T-cell (primary cell): ENCODE results near the gene KCNJ6. TPM values are rescaled to one million over a fixed set of nuclear protein-coding genes. Genes with fewer than 3 reads are reported as not detected.
"Not testable (repeated sequence)": the region's sequence is repeated elsewhere in the genome, so short reads cannot be mapped to it uniquely, and the experiment has no call there.

Source experiments
- ATAC-seq, 4 experiments: fragments of 200-7000 bp in 3 of 4; fragments of 150-1000 bp in 1 of 4; cut with Tn5 transposase; replicated peaks in 1 of 4; 1 replicate in 3 of 4; 2 replicates in 1 of 4; pipeline ENCODE4 v1.10.0; 2021; ENCODE audit warnings: moderate library complexity in 3 of 4, mild to moderate bottlenecking in 2 of 4, moderate number of reproducible peaks in 1 of 4
- CTCF ChIA-PET, 2 donors: fragments of 300-600 bp; sonication (Branson Sonifier 250); formaldehyde crosslinking; loops; one replicate each; lab custom pipeline; 2022; ENCODE audit warnings: antibody characterized with exemption in 2 of 2; lab: Charles Lee
- POLR2A ChIA-PET, 2 donors: fragments of 300-600 bp; sonication (Branson Sonifier 250); formaldehyde crosslinking; loops; one replicate each; lab custom pipeline; 2022; ENCODE audit warnings: antibody characterized with exemption in 2 of 2; lab: Charles Lee
- DNase-seq, 35 experiments: peaks; one replicate each; pipeline versions ENCODE4 v3.0.0 to v3.0.0-alpha.2; 2013 to 2023
- H3K27ac ChIP-seq: one replicate; pipeline ENCODE4 v1.5.1; 2013; ENCODE audit warnings: low read length
- H3K27me3 ChIP-seq, 2 experiments: replicated peaks in 1 of 2; 1 replicate in 1 of 2; 2 replicates in 1 of 2; pipeline versions ENCODE4 v1.6.1 to v1.7.0; 2013; ENCODE audit warnings: low read length in 1 of 2, mixed read lengths in 1 of 2; ENCODE audit not compliant: control insufficient read depth in 2 of 2, insufficient read depth in 2 of 2; ENCODE audit errors: extremely low read depth in 1 of 2
- H3K36me3 ChIP-seq, 2 donors: 1 replicate in 1 of 2; 2 replicates in 1 of 2; pipeline versions ENCODE4 v1.6.1 to v1.7.0; 2013; ENCODE audit warnings: low read length in 1 of 2; ENCODE audit not compliant: control insufficient read depth in 2 of 2, insufficient read depth in 1 of 2; ENCODE audit errors: extremely low read depth in 1 of 2
- H3K4me1 ChIP-seq, 2 experiments: 1 replicate in 1 of 2; 2 replicates in 1 of 2; pipeline versions ENCODE4 v1.6.1 to v1.7.0; 2013; ENCODE audit warnings: low read length in 2 of 2, mixed read lengths in 1 of 2; ENCODE audit not compliant: insufficient read depth in 2 of 2, control insufficient read depth in 1 of 2; ENCODE audit errors: extremely low read depth in 1 of 2
- H3K4me3 ChIP-seq, 2 donors: 1 replicate in 1 of 2; 2 replicates in 1 of 2; pipeline versions ENCODE4 v1.5.1 to v1.7.0; 2013; ENCODE audit warnings: mild to moderate bottlenecking in 2 of 2, low read length in 1 of 2, moderate library complexity in 1 of 2; ENCODE audit not compliant: control insufficient read depth in 1 of 2; ENCODE audit errors: extremely low read depth in 1 of 2
- H3K9me3 ChIP-seq: 2 replicates; pipeline ENCODE4 v1.7.0; 2013
- H3K27ac Mint-ChIP-seq, 2 donors: one replicate each; pipeline ENCODE4 v1.8.0; 2020 to 2021; ENCODE audit warnings: mild to moderate bottlenecking in 2 of 2, mixed read lengths in 2 of 2
- H3K27me3 Mint-ChIP-seq, 2 donors: one replicate each; pipeline ENCODE4 v1.8.0; 2021 to 2022; ENCODE audit warnings: mixed read lengths in 2 of 2
- H3K36me3 Mint-ChIP-seq: one replicate; pipeline ENCODE4 v1.8.0; 2021; ENCODE audit warnings: mixed read lengths
- H3K4me1 Mint-ChIP-seq, 3 donors: one replicate each; pipeline ENCODE4 v1.8.0; 2020 to 2022; ENCODE audit warnings: mixed read lengths in 3 of 3, mild to moderate bottlenecking in 1 of 3
- H3K4me3 Mint-ChIP-seq, 3 donors: one replicate each; pipeline ENCODE4 v1.8.0; 2020 to 2022; ENCODE audit warnings: mild to moderate bottlenecking in 3 of 3, mixed read lengths in 3 of 3, moderate library complexity in 3 of 3
- H3K9me3 Mint-ChIP-seq, 3 donors: one replicate each; pipeline ENCODE4 v1.8.0; 2020 to 2022; ENCODE audit warnings: mixed read lengths in 3 of 3
- WGBS: methylation state at CpG from one replicate; pipeline ENCODE4 v1.1.5; 2013; ENCODE audit warnings: missing lambda C conversion rate; ENCODE audit not compliant: insufficient coverage; 5-methylcytosine and 5-hydroxymethylcytosine counted together
- total RNA-seq, 35 experiments: library from RNA in 6 of 35; stranded (reverse) in 6 of 35; fragments of 120-200 nt in 1 of 35; gene quantifications; one replicate each; pipeline versions ENCODE4 v1.2.1 to v1.2.4 and lab custom pipeline; 2013 to 2026

The KCNJ6 gene
- total RNA-seq, 5 donors from 2014 or later (not counting 1 experiment from before 2014, with no cell fraction given), result not detected

DNA sequence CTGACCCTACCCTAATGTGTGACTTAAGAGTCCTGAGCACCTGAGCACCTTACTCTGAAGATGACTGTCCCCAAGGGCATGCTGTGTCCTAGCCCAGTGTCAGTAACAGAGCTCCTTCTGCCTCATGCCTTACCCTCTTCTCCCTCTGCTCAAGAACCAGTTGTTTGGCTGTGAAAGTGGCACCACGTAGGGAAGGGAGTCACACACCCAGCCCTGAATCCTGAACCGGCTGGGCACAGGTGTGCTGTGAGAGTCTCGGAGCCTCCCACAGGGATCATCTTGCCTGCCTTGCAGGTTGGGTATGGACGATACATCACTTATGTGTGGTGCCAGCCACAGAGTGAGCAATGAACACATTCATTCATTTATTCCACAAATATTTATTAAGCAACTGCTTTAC lies 329.1 kb downstream of the KCNJ6 start:
- Histone ChIP-seq H3K36me3 (no peaks in the 10 kb centered on the region), H3K9me3 (no peaks in the 10 kb centered on the region), H3K4me3 (no peak overlapping the region), H3K4me1 (no peaks in the 10 kb centered on the region), H3K27ac (no peak overlapping the region), H3K27me3 (peaks cover 0 to 6% of the 10 kb centered on the region in 2 experiments)
- WGBS, result 84% methylated on average over 4 of the region's 4 CpGs
- CTCF ChIA-PET, result no interaction called here
- ATAC-seq (no peak), DNase-seq (no peak)
- H3K36me3 Mint-ChIP-seq, result no peaks in the 10 kb centered on the region
- H3K27ac Mint-ChIP-seq, result no peak overlapping the region
- H3K4me3 Mint-ChIP-seq, result no peak overlapping the region
- peaks cover 0 to 6% of the 10 kb centered on the region in 2 donors for H3K27me3 Mint-ChIP-seq
- H3K9me3 Mint-ChIP-seq, result no peaks in the 10 kb centered on the region
- POLR2A ChIA-PET, result no interaction called here
- no peaks in the 10 kb centered on the region for H3K4me1 Mint-ChIP-seq

DNA sequence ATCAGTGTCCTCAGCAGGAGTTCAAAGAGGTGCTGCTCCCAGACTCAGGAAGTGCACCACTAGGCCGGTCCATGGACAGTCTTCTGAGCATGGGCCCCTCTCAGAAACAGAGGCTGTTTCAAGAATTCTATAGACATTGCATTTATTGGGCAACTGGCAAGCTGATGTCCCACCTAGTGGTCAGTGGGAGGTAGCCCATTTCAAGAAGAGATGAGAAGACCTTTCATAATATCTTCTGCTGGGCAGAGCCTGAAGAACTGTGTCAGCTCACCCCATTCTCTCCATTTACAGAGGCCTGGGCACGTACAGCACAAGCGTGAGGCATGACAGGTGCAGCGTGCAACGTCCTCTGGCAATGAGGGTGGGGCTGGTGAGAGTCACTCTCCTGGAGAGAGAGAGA lies 333.7 kb downstream of the KCNJ6 start:
- H3K27me3 ChIP-seq, result peaks cover 0 to 4% of the 10 kb centered on the region in 2 experiments
- peaks cover 4% of the 10 kb centered on the region for H3K9me3 ChIP-seq
- H3K4me1 ChIP-seq, result no peaks in the 10 kb centered on the region
- H3K27ac ChIP-seq, result no peak overlapping the region
- H3K4me3 ChIP-seq, result no peak overlapping the region
- Mint-ChIP-seq H3K4me1 (no peaks in the 10 kb centered on the region), H3K36me3 (peaks cover 12% of the 10 kb centered on the region), H3K4me3 (no peak overlapping the region), H3K27me3 (peaks cover 3 to 18% of the 10 kb centered on the region in 2 donors), H3K9me3 (peaks cover 0 to 20% (median 10%) of the 10 kb centered on the region in 3 donors), H3K27ac (no peak overlapping the region)
- CTCF ChIA-PET, result no interaction called here
- DNase-seq (peak in 1 of 35 experiments; percentile 19), ATAC-seq (no peak)
- H3K36me3 ChIP-seq, result no peaks in the 10 kb centered on the region
- POLR2A ChIA-PET, result no interaction called here
- WGBS, result no CpG with 5 or more reads among the region's 5 CpGs

DNA sequence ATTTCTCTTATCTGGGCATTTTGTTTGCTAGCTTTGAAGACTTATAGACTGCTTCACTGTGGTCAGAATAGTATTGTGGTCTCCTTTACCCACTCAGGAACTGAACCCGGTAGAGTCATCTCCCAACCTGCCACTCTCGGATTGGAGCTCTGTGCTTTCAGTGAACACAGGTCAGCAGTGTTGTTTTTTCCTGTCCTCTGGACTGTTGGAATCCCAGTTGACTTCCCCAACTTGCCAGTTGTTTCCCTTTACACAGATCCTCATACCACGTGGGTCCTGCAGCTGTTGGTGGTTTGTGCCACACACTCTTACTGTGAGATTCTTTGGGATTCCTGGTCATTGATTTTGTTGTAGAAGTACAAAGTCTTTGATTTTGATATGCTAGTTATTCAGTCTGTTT lies 335.6 kb downstream of the KCNJ6 start:
- peaks cover 12% of the 10 kb centered on the region for H3K36me3 Mint-ChIP-seq
- ChIA-PET CTCF (no interaction called here), POLR2A (no interaction called here)
- H3K4me3 Mint-ChIP-seq, result no peak overlapping the region
- H3K4me1 Mint-ChIP-seq, result no peaks in the 10 kb centered on the region
- Histone ChIP-seq H3K36me3 (no peaks in the 10 kb centered on the region), H3K27ac (no peak overlapping the region), H3K9me3 (peaks cover 4% of the 10 kb centered on the region), H3K4me3 (no peak overlapping the region), H3K27me3 (no peaks in the 10 kb centered on the region), H3K4me1 (no peaks in the 10 kb centered on the region)
- peaks cover 0 to 20% (median 10%) of the 10 kb centered on the region in 3 donors for H3K9me3 Mint-ChIP-seq
- DNase-seq (no peak), ATAC-seq (no peak)
- H3K27me3 Mint-ChIP-seq, result peaks cover 3 to 16% of the 10 kb centered on the region in 2 donors
- no CpG with 5 or more reads among the region's 3 CpGs for WGBS
- H3K27ac Mint-ChIP-seq, result no peak overlapping the region

DNA sequence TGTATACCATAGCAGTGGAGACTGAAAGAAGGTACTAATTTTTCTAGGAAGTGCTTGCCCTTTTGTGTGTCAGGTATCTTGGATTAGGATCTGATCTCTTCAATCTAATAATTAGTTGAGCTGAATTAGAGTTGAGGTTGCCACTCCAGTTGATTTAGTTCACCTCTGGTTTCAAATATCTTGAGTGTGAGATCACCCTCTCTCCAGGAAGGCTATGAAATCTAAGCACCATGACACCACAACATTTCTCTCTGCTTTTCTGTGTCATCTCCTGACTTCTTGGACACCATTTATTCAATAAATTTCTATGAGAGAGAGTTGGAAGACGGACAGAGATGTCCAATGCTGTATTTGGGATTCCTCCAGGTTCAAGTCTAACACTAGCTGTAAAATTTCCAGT lies 336.9 kb downstream of the KCNJ6 start:
- H3K36me3 ChIP-seq, result no peaks in the 10 kb centered on the region
- Mint-ChIP-seq H3K27ac (no peak overlapping the region), H3K9me3 (peaks cover 0 to 20% (median 10%) of the 10 kb centered on the region in 3 donors), H3K4me1 (no peaks in the 10 kb centered on the region), H3K4me3 (no peak overlapping the region), H3K36me3 (peaks cover 12% of the 10 kb centered on the region), H3K27me3 (peaks cover 3 to 16% of the 10 kb centered on the region in 2 donors)
- DNase-seq (no peak), ATAC-seq (no peak)
- ChIA-PET POLR2A (no interaction called here), CTCF (no interaction called here)
- H3K4me1 ChIP-seq, result no peaks in the 10 kb centered on the region
- H3K27me3 ChIP-seq, result no peaks in the 10 kb centered on the region
- no CpG with 5 or more reads among the region's 1 CpG for WGBS
- no peak overlapping the region for H3K4me3 ChIP-seq
- peaks cover 4% of the 10 kb centered on the region for H3K9me3 ChIP-seq
- H3K27ac ChIP-seq, result no peak overlapping the region

DNA sequence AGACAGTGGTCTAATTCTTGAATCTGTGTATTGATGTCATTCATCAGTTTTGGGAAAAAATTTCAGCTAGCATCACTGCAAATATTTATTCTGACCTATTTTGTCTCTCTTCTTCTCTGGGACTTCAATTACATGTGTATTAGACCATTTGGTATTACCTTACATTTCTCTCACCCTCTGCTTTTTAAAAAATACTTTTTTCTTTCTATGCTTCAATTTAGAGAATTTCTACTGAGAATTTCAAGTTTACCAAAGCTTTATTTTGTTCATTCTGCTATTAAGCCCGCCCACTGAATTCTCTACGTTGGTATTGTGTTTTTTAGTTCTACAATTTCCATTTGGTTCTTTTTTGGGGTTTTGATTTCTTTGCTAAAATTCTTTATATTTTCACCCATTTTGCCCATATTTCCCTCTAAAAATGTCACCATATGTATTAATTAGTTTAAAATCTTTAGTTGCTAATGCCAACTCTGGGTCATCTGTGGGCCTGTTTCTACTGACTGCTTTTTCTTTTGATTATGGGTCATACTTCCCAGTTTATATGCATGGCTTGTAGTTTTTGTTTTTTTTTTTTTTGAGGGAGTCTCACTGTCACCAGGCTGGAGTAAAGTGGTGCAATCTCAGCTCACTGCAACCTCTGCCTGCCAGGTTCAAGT lies 337.7 kb downstream of the KCNJ6 start:
- Mint-ChIP-seq H3K36me3 (peaks cover 12% of the 10 kb centered on the region), H3K4me1 (no peaks in the 10 kb centered on the region), H3K9me3 (peaks cover 0 to 20% (median 10%) of the 10 kb centered on the region in 3 donors), H3K27ac (no peak overlapping the region), H3K27me3 (peaks cover 3 to 16% of the 10 kb centered on the region in 2 donors), H3K4me3 (no peak overlapping the region)
- WGBS, result no CpG with 5 or more reads among the region's 2 CpGs
- H3K9me3 ChIP-seq, result peaks cover 4% of the 10 kb centered on the region
- ChIA-PET POLR2A (no interaction called here), CTCF (no interaction called here)
- H3K4me1 ChIP-seq, result no peaks in the 10 kb centered on the region
- H3K27ac ChIP-seq, result no peak overlapping the region
- ATAC-seq (no peak), DNase-seq (no peak)
- H3K27me3 ChIP-seq, result peaks cover 0 to 3% of the 10 kb centered on the region in 2 experiments
- no peaks in the 10 kb centered on the region for H3K36me3 ChIP-seq
- H3K4me3 ChIP-seq, result no peak overlapping the region

DNA sequence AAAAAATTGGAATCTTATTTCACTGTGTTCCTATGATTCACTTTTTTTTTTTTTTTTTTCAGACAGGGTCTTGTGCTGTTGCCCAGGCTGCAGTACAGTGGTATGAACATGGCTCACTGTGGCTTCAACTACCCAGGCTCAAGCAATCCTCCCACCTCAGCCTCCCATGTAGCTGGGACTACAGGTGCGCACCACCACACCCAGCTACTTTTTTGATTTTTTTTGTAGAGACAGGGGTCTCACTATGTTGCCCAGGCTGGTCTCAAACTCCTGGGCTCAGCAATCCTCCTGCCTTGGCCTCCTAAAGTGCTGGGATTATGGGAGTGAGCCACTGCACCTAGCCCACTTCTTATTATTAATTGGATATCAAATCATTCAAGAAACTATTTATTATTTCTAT lies 339.3 kb downstream of the KCNJ6 start:
- H3K4me3 Mint-ChIP-seq, H3K36me3 ChIP-seq, H3K4me1 Mint-ChIP-seq, H3K27ac Mint-ChIP-seq, H3K9me3 ChIP-seq, POLR2A ChIA-PET, H3K4me3 ChIP-seq, H3K27ac ChIP-seq, ATAC-seq, DNase-seq, H3K27me3 ChIP-seq, H3K4me1 ChIP-seq: not testable (repeated sequence)
- WGBS, result no CpG with 5 or more reads among the region's 1 CpG
- CTCF ChIA-PET, result interaction anchor here in 1 of 2 donors (0.5 kb wide), 1 partner anchor 13 kb away, joined by 3 read pairs; no protein-coding TSS in a partner anchor
- Mint-ChIP-seq H3K27me3 (peaks cover 7 to 13% of the 10 kb centered on the region in 2 donors), H3K9me3 (peaks cover 0 to 20% (median 10%) of the 10 kb centered on the region in 3 donors), H3K36me3 (peaks cover 12% of the 10 kb centered on the region)
